Stimulated activated CD4-positive, alpha-beta T cell treated with anti-CD3 and anti-CD28 coated beads, Interleukin-2, amount 100 ng/mL, for 4 hours (primary cell): ENCODE results near the gene EMX1.

Experiments used
- DNase-seq: peaks from one replicate; pipeline ENCODE4 v3.0.0-alpha.2; 2020; ENCODE audit warnings: low read depth

Gene EMX1

GRCh38 chr2:72917138-72917876 lies at the start of gene EMX1:
EMX1 (plus strand) TSS chr2:72917519; CDS start chr2:72917853, 334 bp downstream.
- peak; percentile 26 for DNase-seq

- no peak for DNase-seq
These were observed 46.3 kb upstream of the EMX1 start for GRCh38 chr2:72871060-72871459.

GRCh38 chr2:72871880-72872279 lies 45.4 kb upstream of the EMX1 start:
- DNase-seq: no peak

GRCh38 chr2:72883356-72883962 lies 33.9 kb upstream of the EMX1 start:
- DNase-seq: no peak

- DNase-seq: no peak
These were observed 30.8 kb upstream of the EMX1 start for GRCh38 chr2:72886505-72887031.

GRCh38 chr2:72887032-72887739 lies 30.1 kb upstream of the EMX1 start, which contains the start of gene SPR:
SPR (plus strand) TSS chr2:72887408; CDS start chr2:72887433, 25 bp downstream.
- DNase-seq: peak; percentile 45

- peak; percentile 26 for DNase-seq
These were observed 29.4 kb upstream of the EMX1 start for GRCh38 chr2:72887740-72888437.

- no peak for DNase-seq
These were observed 28.7 kb upstream of the EMX1 start for GRCh38 chr2:72888438-72889202.

GRCh38 chr2:72889991-72890390 lies 27.3 kb upstream of the EMX1 start:
- DNase-seq: no peak

- no peak for DNase-seq
These were observed 26.1 kb upstream of the EMX1 start for GRCh38 chr2:72891091-72891818.

GRCh38 chr2:72892506-72893173 lies 24.7 kb upstream of the EMX1 start:
- DNase-seq: peak; percentile 38

GRCh38 chr2:72893594-72894319 lies 23.6 kb upstream of the EMX1 start:
- DNase-seq: no peak

- no peak for DNase-seq
These were observed 22.8 kb upstream of the EMX1 start for GRCh38 chr2:72894514-72894913.

GRCh38 chr2:72895154-72895553 lies 22.2 kb upstream of the EMX1 start:
- DNase-seq: no peak

GRCh38 chr2:72895759-72896281 lies 21.5 kb upstream of the EMX1 start:
- DNase-seq: no peak

GRCh38 chr2:72896446-72896845 lies 20.9 kb upstream of the EMX1 start:
- DNase-seq: no peak

GRCh38 chr2:72897785-72898584 lies 19.3 kb upstream of the EMX1 start:
- DNase-seq: no peak

- no peak for DNase-seq
These were observed 18.8 kb upstream of the EMX1 start for GRCh38 chr2:72898585-72898906.
